GM18498 (cell line): ENCODE results near the gene B4GALT5.
"Not testable (repeated sequence)": the region's sequence is repeated elsewhere in the genome, so short reads cannot be mapped to it uniquely, and the experiment has no call there.

Source experiments
- ATAC-seq: cut with Tn5 transposase; IDR thresholded peaks from one replicate; pipeline ENCODE4 v1.9.1; 2021; ENCODE audit warnings: mild to moderate bottlenecking, moderate library complexity; ENCODE audit not compliant: unreplicated experiment

Gene B4GALT5

GRCh38 chr20:49681850-49682216, 31.8 kb downstream of the B4GALT5 start:
- ATAC-seq, result no peak

GRCh38 chr20:49680484-49680883, 33.2 kb downstream of the B4GALT5 start:
- ATAC-seq, result no peak

- no peak for ATAC-seq
Measured at GRCh38 chr20:49679634-49680033, 34.0 kb downstream of the B4GALT5 start.

- no peak for ATAC-seq
Measured at GRCh38 chr20:49677777-49678758, 35.6 kb downstream of the B4GALT5 start.

- ATAC-seq, result peak; percentile 57
Measured at GRCh38 chr20:49676581-49677291, 36.9 kb downstream of the B4GALT5 start.

- peak; percentile 47 for ATAC-seq
Measured at GRCh38 chr20:49675368-49676151, 38.1 kb downstream of the B4GALT5 start.

- ATAC-seq, result no peak
Measured at GRCh38 chr20:49674383-49675352, 39.0 kb downstream of the B4GALT5 start.

GRCh38 chr20:49672096-49672664, 41.5 kb downstream of the B4GALT5 start:
- ATAC-seq, result no peak

GRCh38 chr20:49671433-49671832, 42.2 kb downstream of the B4GALT5 start:
- no peak for ATAC-seq

- peak; percentile 71 for ATAC-seq
Measured at GRCh38 chr20:49669601-49670189, 44.0 kb downstream of the B4GALT5 start.

GRCh38 chr20:49668878-49669195, 44.8 kb downstream of the B4GALT5 start:
- ATAC-seq, result not testable (repeated sequence)

- ATAC-seq, result peak; percentile 58
Measured at GRCh38 chr20:49668181-49668877, 45.3 kb downstream of the B4GALT5 start.

GRCh38 chr20:49666911-49667310, 46.8 kb downstream of the B4GALT5 start:
- no peak for ATAC-seq

- no peak for ATAC-seq
Measured at GRCh38 chr20:49665796-49666195, 47.9 kb downstream of the B4GALT5 start.

GRCh38 chr20:49664612-49665313, 48.9 kb downstream of the B4GALT5 start:
- ATAC-seq, result no peak

- ATAC-seq, result no peak
Measured at GRCh38 chr20:49663112-49663511, 50.6 kb downstream of the B4GALT5 start.

GRCh38 chr20:49661560-49662329, 51.9 kb downstream of the B4GALT5 start:
- no peak for ATAC-seq
